SU-DHL-6 (cell line): Measurements from ENCODE around the gene FGF1.

Source experiments
- CTCF ChIP-seq: fragments of 200-600 bp; sonication (generic); IDR thresholded peaks from one replicate; pipeline ENCODE4 v1.5.1; 2017; ENCODE audit warnings: antibody characterized with exemption, mild to moderate bottlenecking, low read length, moderate library complexity; ENCODE audit not compliant: insufficient read depth, poor library complexity, severe bottlenecking
- EZH2phosphoT487 ChIP-seq: fragments of 200-600 bp; sonication (generic), shearing (Covaris generic); conservative IDR thresholded peaks from 2 replicates; pipeline ENCODE4 v1.6.1; 2018; ENCODE audit warnings: mild to moderate bottlenecking, antibody characterized with exemption, low read length, moderate library complexity, mixed read lengths

GRCh38 chr5:142613271-142613671 lies 72.6 kb downstream of the FGF1 start:
- TF ChIP-seq CTCF (no peak), EZH2phosphoT487 (no peak)
